Stimulated activated naive CD4-positive, alpha-beta T cell treated with Interleukin-2 at 50 U/mL for 16 hours (primary cell): ENCODE data around the gene HSD11B1.

ENCODE experiments used
- DNase-seq: peaks from one replicate; lab custom pipeline; 2025; lab: John Stamatoyannopoulos, UW

HSD11B1 gene

DNA sequence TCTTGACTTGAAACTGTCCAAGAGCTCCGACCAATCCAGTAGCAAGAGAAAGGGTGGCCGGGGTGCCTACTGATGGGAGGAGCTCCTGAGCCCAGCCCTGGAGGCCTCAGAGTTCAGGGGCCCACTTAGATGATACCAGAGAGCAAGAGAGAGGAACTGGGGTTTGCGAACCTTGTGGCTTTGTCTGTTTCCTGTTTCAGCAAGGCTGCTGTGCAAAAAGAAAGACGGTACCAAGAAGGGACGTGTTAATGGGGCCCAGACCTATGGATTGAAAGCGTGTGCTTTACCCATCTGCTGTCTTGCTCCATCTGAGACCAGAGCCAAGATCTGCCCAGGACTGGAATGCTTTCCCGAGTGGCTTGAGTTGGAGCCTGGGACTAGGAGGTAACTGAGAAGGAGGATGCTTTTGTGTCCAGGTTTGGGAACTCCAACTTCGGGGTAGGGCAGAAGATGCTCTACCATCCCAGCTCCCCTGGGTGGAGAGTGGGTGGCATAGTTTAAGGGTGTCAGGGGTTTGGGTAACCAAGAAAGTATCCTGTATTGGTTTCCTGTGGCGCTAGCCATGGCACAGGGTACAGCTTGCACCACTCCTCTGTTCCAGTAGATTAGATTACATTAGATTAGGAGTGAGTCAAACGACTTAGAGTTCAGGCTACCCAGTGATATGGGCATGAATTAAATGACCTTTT is 51.4 kb downstream of the HSD11B1 start, which contains the start of gene TRAF3IP3:
TSS of gene TRAF3IP3 (plus strand) at position 128 of the 689 bp plus-strand sequence. CDS start 3,987 bp downstream, outside the sequence.
- DNase-seq, result peak; percentile 70

- DNase-seq, result peak; percentile 28
Measured at GRCh38 chr1:209756615-209757445, 52.2 kb downstream of the HSD11B1 start.

DNA sequence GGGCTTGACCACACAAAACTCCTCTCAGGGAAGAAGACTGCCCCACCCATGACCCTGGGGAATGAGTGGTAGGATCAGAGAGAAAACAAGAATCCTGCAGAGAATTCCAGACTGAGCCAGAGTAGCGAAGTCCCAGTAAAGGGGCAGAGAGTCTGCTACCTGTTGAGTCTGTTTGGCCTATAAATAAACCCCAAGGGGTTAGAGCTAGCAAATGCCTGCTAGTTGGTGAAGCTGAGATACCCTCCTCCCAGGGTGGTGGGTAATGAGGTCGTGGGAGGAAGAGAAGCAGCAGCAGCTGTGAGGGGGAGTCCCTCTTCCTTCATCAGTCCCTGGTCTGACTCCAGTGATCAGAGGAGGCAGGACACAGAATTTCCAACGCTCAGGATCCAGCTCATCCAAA is 53.8 kb downstream of the HSD11B1 start:
- DNase-seq, result no peak

DNA sequence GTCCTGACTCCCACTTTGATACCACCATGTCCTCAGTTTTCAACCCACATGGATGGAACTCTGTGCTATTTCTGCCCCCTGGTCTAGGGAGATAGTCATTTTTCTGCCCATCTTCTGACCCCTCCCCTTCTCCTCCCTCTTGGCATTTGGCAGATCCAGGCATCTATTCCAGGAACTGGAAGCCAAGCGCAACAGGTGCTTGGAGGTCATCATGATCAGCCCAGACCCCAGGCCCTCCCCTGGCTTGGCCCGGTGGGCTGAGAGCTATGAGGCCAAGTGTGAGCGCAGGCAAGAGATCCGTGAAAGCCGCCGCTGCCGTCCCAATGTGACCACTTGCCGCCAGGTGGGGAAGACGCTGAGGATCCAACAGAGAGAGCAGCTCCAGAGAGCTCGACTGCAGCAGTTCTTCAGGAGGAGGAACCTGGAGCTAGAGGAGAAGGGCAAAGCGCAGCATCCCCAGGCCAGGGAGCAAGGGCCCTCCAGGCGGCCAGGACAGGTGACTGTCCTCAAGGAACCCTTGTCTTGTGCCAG is 55.2 kb downstream of the HSD11B1 start:
- DNase-seq, result no peak

DNA sequence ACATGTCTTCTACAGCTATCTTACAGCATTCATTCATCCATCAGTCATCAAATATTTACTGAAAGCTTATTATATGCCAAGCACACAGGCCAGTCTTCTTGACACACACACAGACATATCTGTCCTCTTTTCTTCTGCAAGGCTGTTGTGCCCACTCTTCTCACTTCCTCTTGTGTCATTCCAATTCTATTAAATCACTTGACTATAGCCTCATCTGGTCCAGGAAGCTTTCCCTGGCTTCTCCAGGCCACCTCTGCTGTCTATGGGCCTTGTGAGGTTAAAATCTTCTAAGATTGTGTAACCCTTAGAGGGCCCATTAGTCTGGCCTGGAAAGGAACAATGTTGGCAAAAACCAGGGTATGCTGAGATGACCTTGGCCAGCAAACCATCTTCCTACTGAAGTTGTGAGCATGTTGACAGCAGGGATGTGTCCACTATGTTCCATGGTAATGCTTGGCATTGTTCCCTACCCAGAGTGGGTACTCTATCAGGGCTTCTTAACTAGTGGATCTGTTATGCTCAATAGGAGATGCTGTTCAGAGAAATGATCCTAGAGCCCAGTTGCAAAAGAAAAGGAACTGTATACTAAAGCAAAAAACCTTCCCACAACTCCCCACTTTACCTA is 56.5 kb downstream of the HSD11B1 start:
- no peak for DNase-seq

DNA sequence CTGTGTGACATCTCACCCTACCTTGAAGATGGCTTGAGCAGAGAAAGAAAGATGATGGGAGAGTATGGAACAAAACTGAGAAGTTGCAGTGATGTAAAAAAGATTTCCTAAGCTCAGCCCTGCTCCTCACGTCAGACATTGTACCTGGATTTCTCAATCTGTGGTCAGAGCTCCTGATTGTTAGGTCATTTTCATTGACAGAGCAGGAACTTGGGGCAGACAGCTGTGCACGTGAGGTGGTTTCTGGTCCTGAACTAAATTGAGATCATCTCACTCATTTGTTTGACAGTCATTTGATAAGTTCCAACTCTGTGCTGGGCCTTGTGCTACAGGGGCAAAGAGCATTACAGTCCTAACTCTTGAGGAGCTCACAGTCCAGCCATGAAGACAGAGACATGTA is 61.4 kb downstream of the HSD11B1 start:
- DNase-seq, result no peak

DNA sequence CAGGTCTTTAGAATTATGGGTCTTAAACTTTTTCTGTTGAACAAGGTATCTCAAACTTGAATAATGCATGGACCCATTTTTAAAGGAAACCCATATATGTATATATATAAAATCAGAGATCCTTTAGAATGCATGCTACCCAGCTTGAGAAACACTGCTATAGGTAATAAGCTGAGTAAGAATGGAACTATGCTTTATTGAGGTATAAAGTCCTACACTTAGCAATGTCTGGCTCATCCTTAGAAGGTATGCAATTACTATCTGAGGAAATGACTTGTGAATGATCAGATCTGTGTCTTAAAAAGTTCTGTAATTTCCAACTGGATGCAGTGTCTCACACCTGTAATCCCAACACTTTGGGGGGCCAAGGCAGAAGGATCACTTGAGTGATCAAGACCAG is 62.5 kb downstream of the HSD11B1 start:
- no peak for DNase-seq

DNA sequence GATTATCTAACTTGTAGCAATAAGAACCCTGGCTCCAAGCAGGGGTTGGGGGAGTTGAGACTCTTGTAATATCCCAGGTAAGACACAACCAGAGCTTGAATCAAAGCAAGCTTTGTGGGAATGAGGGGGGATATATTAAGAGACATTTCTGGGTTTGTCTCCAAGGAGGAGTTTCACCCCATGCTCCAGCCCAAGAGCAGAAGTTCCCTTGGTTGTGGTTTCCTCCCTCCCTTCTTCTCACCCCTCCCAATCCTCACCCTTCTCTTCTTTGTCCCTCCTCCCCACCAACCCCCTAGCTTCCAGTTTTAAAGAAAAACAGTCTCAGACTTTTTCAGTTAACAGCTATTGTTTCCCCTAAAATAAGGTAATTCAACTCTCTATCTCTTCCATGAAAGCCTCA is 63.1 kb downstream of the HSD11B1 start:
- DNase-seq, result no peak

DNA sequence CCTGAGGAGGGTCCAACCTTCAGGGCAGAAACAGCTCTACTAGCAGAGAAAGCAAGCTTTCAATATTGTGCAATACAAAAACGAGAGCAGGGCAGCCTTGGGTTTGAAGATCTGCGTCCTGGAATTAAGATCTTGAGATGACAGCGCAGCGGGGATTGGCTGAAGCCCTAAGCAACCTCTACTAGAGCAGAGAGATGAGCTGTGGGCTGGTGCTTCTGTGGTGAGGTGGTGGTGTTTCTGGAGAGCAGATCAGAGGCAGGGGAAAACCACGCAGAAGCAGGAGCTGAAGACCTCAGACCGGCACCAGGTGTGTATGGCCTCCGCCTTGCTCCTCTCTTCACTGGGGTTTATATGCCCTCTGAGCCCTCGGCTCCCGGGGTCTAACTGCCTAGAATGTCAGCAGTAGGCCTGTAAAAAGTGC is 63.7 kb downstream of the HSD11B1 start:
- peak; percentile 82 for DNase-seq

- DNase-seq, result peak; percentile 72
Measured at GRCh38 chr1:209769171-209769904, 64.7 kb downstream of the HSD11B1 start.

DNA sequence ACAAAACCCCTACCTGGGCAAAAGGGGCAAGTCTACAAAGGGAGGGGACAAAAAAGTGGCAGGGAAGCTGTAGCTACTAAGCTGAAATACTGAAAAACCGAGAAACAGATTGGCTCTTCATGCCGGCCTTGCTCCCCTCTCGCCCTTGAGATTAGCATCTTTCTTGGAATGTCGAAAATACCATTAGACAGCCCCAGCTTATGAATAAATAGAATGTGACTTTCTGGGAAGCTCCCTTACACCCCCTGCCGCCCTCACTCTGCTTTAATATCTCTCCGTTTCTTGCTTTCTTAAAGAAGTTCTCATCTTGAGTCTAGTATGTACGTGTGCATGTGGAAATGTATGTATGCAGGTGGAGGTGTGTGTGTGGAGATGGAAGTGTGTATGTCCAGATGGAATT is 65.3 kb downstream of the HSD11B1 start:
- DNase-seq, result no peak

- DNase-seq, result no peak
Measured at GRCh38 chr1:209770636-209771415, 66.2 kb downstream of the HSD11B1 start.

DNA sequence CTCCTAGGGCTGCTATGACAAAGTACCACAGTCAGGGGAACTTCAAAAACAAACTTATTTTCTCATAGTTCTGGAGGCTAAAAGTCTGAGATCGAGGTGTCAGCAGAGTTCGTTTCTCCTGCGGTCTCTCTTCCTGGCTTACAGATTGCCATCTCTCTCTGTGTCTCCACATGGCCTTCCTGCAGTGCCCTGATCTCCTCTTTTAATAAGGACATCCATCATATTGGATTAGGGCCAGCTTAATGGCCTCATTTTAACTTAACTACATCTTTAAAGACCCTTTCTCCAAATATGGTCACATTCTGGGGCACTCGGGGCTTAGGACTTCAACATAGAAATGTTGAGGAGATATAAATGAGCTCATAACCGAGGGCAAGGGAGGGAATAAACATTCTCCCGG is 67.5 kb downstream of the HSD11B1 start:
- DNase-seq, result no peak

- no peak for DNase-seq
Measured at GRCh38 chr1:209774592-209774991, 69.9 kb downstream of the HSD11B1 start.

- no peak for DNase-seq
Measured at GRCh38 chr1:209775678-209776077, 71.0 kb downstream of the HSD11B1 start.

- no peak for DNase-seq
Measured at GRCh38 chr1:209777587-209777986, 72.9 kb downstream of the HSD11B1 start.

DNA sequence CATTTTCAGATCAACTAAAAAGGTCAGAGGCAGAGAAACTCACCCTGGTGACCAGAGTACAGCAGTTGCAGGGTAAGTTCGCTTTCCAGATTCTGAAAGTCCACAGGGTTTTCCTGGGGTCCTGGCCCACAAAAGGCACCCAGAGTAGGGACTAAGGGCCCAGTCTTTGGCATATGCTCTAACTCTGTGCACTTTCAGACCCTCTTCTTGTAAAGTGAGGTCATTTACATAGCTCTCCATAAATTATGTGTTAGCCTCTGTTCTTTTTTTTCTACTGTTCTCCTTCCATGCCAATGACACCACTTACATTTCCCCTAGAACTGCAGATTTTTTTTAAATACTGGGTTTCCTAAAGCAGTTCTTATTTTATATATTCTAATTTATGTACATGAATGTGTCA is 73.5 kb downstream of the HSD11B1 start:
- no peak for DNase-seq

GRCh38 chr1:209780268-209780667 is 75.6 kb downstream of the HSD11B1 start:
- DNase-seq, result no peak

DNA sequence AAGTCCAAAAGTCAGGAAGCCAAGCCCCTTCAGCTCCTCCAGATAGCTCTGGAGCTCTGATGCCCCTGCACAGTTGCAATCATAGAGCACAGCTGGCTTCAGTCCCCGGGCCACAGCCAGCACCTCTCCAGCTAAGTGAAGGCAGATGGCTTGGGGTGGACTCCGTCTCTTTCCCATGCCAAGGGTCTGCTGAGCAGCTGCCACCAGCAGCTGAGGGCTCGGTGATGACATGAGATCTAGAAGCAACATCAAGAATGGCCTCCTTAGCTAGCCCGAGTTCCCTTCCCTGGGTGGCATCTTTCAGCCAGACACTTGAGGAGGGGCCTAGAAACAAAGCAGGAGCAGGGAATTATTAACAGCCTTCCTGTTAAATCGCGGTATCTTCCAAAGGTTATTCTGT is 78.7 kb downstream of the HSD11B1 start:
- DNase-seq, result no peak
